Measurements from ENCODE around the gene VAX1.
"Not testable (repeated sequence)": the region's sequence is repeated elsewhere in the genome, so short reads cannot be mapped to it uniquely, and the experiment has no call there.

DNA sequence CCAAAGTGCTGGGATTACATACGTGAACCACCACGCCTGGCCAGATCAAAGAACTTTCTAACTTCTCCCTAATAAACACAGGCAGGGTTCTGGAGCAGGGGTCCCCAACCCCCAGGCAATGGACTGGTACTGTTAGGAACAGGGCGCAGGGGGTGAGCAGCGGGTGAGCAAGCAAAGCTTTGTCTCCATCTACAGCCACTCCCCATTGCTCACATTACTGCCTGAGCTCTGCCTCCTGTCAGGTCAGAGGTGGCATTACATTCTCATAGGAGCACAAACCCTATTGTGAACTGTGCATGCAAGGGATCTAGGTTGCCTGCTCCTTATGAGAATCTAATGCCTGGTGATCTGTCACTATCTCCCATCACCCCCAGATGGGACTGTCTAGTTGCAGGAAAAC is 47.7 kb upstream of the VAX1 start:
- TF ChIP-seq, protein P1, sequence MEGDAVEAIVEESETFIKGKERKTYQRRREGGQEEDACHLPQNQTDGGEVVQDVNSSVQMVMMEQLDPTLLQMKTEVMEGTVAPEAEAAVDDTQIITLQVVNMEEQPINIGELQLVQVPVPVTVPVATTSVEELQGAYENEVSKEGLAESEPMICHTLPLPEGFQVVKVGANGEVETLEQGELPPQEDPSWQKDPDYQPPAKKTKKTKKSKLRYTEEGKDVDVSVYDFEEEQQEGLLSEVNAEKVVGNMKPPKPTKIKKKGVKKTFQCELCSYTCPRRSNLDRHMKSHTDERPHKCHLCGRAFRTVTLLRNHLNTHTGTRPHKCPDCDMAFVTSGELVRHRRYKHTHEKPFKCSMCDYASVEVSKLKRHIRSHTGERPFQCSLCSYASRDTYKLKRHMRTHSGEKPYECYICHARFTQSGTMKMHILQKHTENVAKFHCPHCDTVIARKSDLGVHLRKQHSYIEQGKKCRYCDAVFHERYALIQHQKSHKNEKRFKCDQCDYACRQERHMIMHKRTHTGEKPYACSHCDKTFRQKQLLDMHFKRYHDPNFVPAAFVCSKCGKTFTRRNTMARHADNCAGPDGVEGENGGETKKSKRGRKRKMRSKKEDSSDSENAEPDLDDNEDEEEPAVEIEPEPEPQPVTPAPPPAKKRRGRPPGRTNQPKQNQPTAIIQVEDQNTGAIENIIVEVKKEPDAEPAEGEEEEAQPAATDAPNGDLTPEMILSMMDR (IDR thresholded peaks at IDR 0.05) = not testable (repeated sequence)
- not testable (repeated sequence) for TF ChIP-seq POLR2A, POLR2AphosphoS5 (IDR thresholded peaks at IDR 0.05)

Measured in suprapubic skin (tissue), 4 donors.